Upper lobe of left lung (tissue), 4 donors: Measurements from ENCODE around the gene FBXO10.

Experiments used
- POLR2A ChIP-seq, 4 donors: fragments of 450-650 bp; IDR thresholded peaks; one replicate each; pipeline ENCODE4 v1.5.1; 2016 to 2017; ENCODE audit warnings: antibody characterized with exemption in 4 of 4, mild to moderate bottlenecking in 2 of 4
- POLR2AphosphoS5 ChIP-seq, 2 donors: sonication (generic); formaldehyde crosslinking; IDR thresholded peaks; one replicate each; pipeline ENCODE4 v1.5.1; 2017; ENCODE audit warnings: antibody characterized with exemption in 2 of 2
- TF ChIP-seq, protein P1 (sequence below), 6 experiments: fragments of 450-650 bp in 4 of 6; fragments of 200-600 bp in 2 of 6; sonication (generic) in 2 of 6; IDR thresholded peaks; one replicate each; pipeline ENCODE4 v1.5.1; 2016 to 2019; ENCODE audit warnings: antibody characterized with exemption in 6 of 6

GRCh38 chr9:37582548-37583157, 6.5 kb upstream of the FBXO10 start:
- TF ChIP-seq POLR2A (IDR thresholded peaks at IDR 0.05) (no peak), POLR2AphosphoS5 (IDR thresholded peaks at IDR 0.05) (no peak)
- TF ChIP-seq, protein P1, sequence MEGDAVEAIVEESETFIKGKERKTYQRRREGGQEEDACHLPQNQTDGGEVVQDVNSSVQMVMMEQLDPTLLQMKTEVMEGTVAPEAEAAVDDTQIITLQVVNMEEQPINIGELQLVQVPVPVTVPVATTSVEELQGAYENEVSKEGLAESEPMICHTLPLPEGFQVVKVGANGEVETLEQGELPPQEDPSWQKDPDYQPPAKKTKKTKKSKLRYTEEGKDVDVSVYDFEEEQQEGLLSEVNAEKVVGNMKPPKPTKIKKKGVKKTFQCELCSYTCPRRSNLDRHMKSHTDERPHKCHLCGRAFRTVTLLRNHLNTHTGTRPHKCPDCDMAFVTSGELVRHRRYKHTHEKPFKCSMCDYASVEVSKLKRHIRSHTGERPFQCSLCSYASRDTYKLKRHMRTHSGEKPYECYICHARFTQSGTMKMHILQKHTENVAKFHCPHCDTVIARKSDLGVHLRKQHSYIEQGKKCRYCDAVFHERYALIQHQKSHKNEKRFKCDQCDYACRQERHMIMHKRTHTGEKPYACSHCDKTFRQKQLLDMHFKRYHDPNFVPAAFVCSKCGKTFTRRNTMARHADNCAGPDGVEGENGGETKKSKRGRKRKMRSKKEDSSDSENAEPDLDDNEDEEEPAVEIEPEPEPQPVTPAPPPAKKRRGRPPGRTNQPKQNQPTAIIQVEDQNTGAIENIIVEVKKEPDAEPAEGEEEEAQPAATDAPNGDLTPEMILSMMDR (IDR thresholded peaks at IDR 0.05) = peak; percentile 33 to 70 (median 56)
